Type B pancreatic cell (in vitro differentiated cells): ENCODE data around the gene BABAM2. TPM values are rescaled to one million over a fixed set of nuclear protein-coding genes. Genes with fewer than 3 reads are reported as not detected.

Source experiments
- DNase-seq: peaks from one replicate; pipeline ENCODE4 v3.0.0; 2021; ENCODE audit warnings: mixed read lengths; ENCODE audit not compliant: unreplicated experiment; ENCODE audit errors: extremely low spot score
- H3K27ac Mint-ChIP-seq: 2 replicates; pipeline ENCODE4 v1.8.0; 2021; ENCODE audit warnings: mild to moderate bottlenecking, mixed read lengths
- H3K27me3 Mint-ChIP-seq: 2 replicates; pipeline ENCODE4 v1.8.0; 2021; ENCODE audit warnings: mixed read lengths
- H3K36me3 Mint-ChIP-seq: 2 replicates; pipeline ENCODE4 v1.8.0; 2021; ENCODE audit warnings: mixed read lengths
- H3K4me1 Mint-ChIP-seq: one replicate; pipeline ENCODE4 v1.8.0; 2021; ENCODE audit warnings: mixed read lengths; ENCODE audit not compliant: unreplicated experiment
- H3K4me3 Mint-ChIP-seq: 2 replicates; pipeline ENCODE4 v1.8.0; 2021; ENCODE audit warnings: mild to moderate bottlenecking, mixed read lengths
- H3K9me3 Mint-ChIP-seq: 2 replicates; pipeline ENCODE4 v1.8.0; 2021; ENCODE audit warnings: mixed read lengths
- CTCF ChIP-seq: fragments of 200-600 bp; sonication (generic); conservative IDR thresholded peaks from 2 replicates; pipeline ENCODE4 v1.5.0; 2021; ENCODE audit warnings: antibody characterized with exemption, mild to moderate bottlenecking
- total RNA-seq: library from RNA; stranded (reverse); gene quantifications from 2 replicates; pipeline ENCODE4 v1.2.1, GENCODE V29; 2021; ENCODE audit warnings: low replicate concordance

Gene BABAM2
- total RNA-seq, 1 donor from 2014 or later = 30.4 TPM

- Mint-ChIP-seq H3K4me3 (no peak overlapping the region), H3K4me1 (peaks cover 26% of the 10 kb centered on the region), H3K36me3 (no peaks in the 10 kb centered on the region), H3K27me3 (no peaks in the 10 kb centered on the region), H3K27ac (no peak overlapping the region), H3K9me3 (no peaks in the 10 kb centered on the region)
- no peak for TF ChIP-seq CTCF
- DNase-seq = no peak
These were observed 460.3 kb downstream of the BABAM2 start for GRCh38 chr2:28350791-28351285.

DNA sequence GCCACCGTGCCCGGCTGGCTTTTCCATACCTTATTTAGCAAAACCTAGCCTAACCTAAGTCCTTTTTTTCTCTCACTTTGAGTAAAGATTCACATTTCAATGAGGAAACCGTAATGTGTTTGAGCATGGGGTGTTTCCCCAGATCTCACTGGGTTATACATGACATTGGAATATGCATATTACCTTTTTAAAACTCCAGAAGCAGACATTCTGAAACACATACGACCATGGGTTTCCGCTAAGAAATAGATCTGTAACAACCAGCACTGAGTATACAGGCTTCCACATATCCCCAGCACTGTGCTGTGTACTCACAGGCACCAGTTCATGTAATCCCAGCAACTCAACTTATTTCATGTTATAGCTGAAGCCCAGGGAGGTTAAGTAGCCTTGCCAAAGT, 461.1 kb downstream of the BABAM2 start:
- H3K9me3 Mint-ChIP-seq = no peaks in the 10 kb centered on the region
- DNase-seq = no peak
- no peaks in the 10 kb centered on the region for H3K36me3 Mint-ChIP-seq
- H3K27me3 Mint-ChIP-seq = no peaks in the 10 kb centered on the region
- H3K27ac Mint-ChIP-seq = no peak overlapping the region
- peaks cover 21% of the 10 kb centered on the region for H3K4me1 Mint-ChIP-seq
- no peak overlapping the region for H3K4me3 Mint-ChIP-seq
- TF ChIP-seq CTCF = no peak

- Mint-ChIP-seq H3K4me3 (no peak overlapping the region), H3K9me3 (no peaks in the 10 kb centered on the region), H3K4me1 (peaks cover 18% of the 10 kb centered on the region), H3K27me3 (no peaks in the 10 kb centered on the region), H3K27ac (no peak overlapping the region), H3K36me3 (no peaks in the 10 kb centered on the region)
- TF ChIP-seq CTCF = no peak
- no peak for DNase-seq
These were observed 461.6 kb downstream of the BABAM2 start for GRCh38 chr2:28352104-28352503.

DNA sequence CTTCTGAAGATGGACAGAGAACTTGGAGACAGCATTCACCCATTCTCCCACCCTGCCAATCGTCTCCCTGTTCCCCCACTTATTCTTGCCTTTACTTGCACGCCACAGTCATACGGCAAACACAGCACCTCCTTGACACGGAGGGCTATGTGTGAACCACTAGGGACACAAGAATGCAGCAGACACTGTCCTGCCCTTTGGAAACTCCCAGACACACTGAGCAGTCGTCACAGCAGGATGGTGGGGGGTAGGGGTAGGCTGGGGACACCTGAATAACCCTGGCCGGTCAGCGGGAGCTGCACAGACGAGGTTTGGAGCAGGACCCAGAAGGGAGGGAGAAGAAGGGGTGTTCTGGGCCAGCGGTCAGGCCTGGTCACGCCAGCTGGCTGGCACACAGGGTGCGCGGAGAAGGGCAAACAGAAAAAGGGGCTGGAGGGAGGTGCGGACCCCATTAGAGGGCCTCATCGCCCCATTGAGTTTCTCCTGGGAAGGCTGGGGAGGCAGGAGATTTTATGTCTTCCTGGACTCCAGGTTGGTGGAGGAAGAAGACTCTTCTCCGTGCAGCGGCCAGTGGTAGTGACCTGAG, 462.2 kb downstream of the BABAM2 start:
- Mint-ChIP-seq H3K27me3 (no peaks in the 10 kb centered on the region), H3K36me3 (no peaks in the 10 kb centered on the region), H3K27ac (no peak overlapping the region), H3K9me3 (no peaks in the 10 kb centered on the region), H3K4me3 (peak overlapping the region; percentile 9), H3K4me1 (peaks cover 18% of the 10 kb centered on the region)
- TF ChIP-seq CTCF = no peak
- DNase-seq = no peak

DNA sequence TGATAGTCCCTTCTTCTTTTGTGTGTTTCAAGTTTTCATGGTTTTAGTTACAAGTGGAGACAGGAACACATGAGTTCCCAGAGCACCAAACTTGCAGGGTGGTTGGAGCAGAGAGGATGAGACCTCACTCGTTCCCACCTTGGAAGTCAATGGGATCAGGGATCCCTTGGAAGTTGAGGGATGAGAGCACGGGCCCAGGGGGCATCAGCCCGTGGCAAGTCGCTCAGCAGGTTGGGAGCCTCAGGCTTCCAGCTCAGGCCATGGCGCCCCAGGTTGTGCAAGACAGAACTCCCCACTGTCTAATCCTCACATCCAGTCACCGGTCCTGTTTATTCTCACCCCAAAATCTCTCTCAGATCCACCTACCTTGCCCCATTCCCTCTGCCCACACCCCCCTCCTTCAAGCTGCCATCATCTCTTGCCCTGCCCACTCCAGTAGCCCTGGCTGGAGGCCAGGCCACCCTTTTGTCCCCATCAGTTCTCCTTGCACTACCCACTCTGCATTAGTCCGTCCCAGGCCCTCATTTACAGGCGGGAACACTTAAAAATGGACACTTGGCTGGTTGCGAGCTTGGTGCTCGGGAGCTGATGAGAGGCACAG, 464.5 kb downstream of the BABAM2 start:
- TF ChIP-seq CTCF = no peak
- Mint-ChIP-seq H3K36me3 (no peaks in the 10 kb centered on the region), H3K27me3 (no peaks in the 10 kb centered on the region), H3K27ac (no peak overlapping the region), H3K9me3 (no peaks in the 10 kb centered on the region), H3K4me1 (peaks cover 17% of the 10 kb centered on the region), H3K4me3 (no peak overlapping the region)
- no peak for DNase-seq
